H1 (cell line): ENCODE data around the gene DAPK1. TPM values are rescaled to one million over a fixed set of nuclear protein-coding genes. Genes with fewer than 3 reads are reported as not detected.

Source experiments
- CTCF ChIA-PET: fragments of 300-600 bp; sonication (Branson Sonifier 250); formaldehyde crosslinking; loops from one replicate; lab custom pipeline; 2021; ENCODE audit not compliant: partially characterized antibody; lab: Charles Lee
- POLR2A ChIA-PET: fragments of 300-600 bp; sonication (Branson Sonifier 250); formaldehyde crosslinking; loops from one replicate; lab custom pipeline; 2021; ENCODE audit warnings: inconsistent platforms; ENCODE audit not compliant: partially characterized antibody; lab: Charles Lee
- DNase-seq, 2 experiments: peaks; one replicate each; pipeline versions ENCODE4 v3.0.0 to v3.0.0-alpha.2; 2010 to 2022; ENCODE audit warnings: low spot score in 2 of 2, low read depth in 1 of 2, mixed read lengths in 1 of 2
- FAIRE-seq: peaks from 2 replicates; lab custom pipeline; 2011; peaks lifted over from hg19 to GRCh38; lab: Jason Lieb, UNC
- H2AFZ ChIP-seq: 2 replicates; pipeline ENCODE4 v1.8.1; 2012; ENCODE audit warnings: low read length, inconsistent platforms
- H2AK5ac ChIP-seq: 2 replicates; pipeline ENCODE4 v1.6.1; 2013; ENCODE audit warnings: low read depth, low read length
- H2BK120ac ChIP-seq: replicated peaks from 2 replicates; pipeline ENCODE3; 2013; ENCODE audit warnings: low read depth, low read length, inconsistent platforms
- H2BK12ac ChIP-seq: 2 replicates; pipeline ENCODE4 v1.6.1; 2013; ENCODE audit warnings: low read depth, low read length
- H2BK15ac ChIP-seq: 2 replicates; pipeline ENCODE4 v1.6.1; 2013; ENCODE audit warnings: low read length
- H2BK20ac ChIP-seq: 2 replicates; pipeline ENCODE4 v1.6.1; 2013; ENCODE audit warnings: low read length
- H2BK5ac ChIP-seq: 2 replicates; pipeline ENCODE4 v1.6.1; 2013; ENCODE audit warnings: low read depth, low read length
- H3K14ac ChIP-seq: 2 replicates; pipeline ENCODE4 v1.6.1; 2013; ENCODE audit warnings: inconsistent platforms; ENCODE audit not compliant: insufficient read length
- H3K18ac ChIP-seq: 2 replicates; pipeline ENCODE4 v1.6.1; 2013; ENCODE audit warnings: low read length; ENCODE audit errors: extremely low read depth
- H3K23ac ChIP-seq: 2 replicates; pipeline ENCODE4 v1.6.1; 2013; ENCODE audit warnings: inconsistent platforms; ENCODE audit not compliant: insufficient read length
- H3K23me2 ChIP-seq: 2 replicates; pipeline ENCODE4 v1.6.1; 2013; ENCODE audit warnings: low read depth, low read length
- H3K27ac ChIP-seq: 2 replicates; pipeline ENCODE4 v1.6.1; 2011; ENCODE audit warnings: low read depth, low read length, inconsistent platforms
- H3K27me3 ChIP-seq, 4 experiments: replicated peaks in 1 of 4; 1 replicate in 1 of 4; 2 replicates in 3 of 4; pipeline versions ENCODE4 v1.6.1 to v1.8.1; 2011 to 2013; ENCODE audit warnings: low read length in 3 of 4, mild to moderate bottlenecking in 3 of 4, inconsistent platforms in 2 of 4, mixed read lengths in 2 of 4, moderate library complexity in 1 of 4; ENCODE audit not compliant: control insufficient read depth in 3 of 4, insufficient read depth in 3 of 4; ENCODE audit errors: extremely low read depth in 1 of 4
- H3K36me3 ChIP-seq, 4 experiments: 2 replicates each; pipeline versions ENCODE4 v1.6.1 to v1.8.1; 2011 to 2013; ENCODE audit warnings: mild to moderate bottlenecking in 4 of 4, low read length in 3 of 4, moderate library complexity in 2 of 4, control low read depth in 1 of 4, inconsistent platforms in 1 of 4; ENCODE audit not compliant: insufficient read depth in 4 of 4, control insufficient read depth in 2 of 4
- H3K4ac ChIP-seq: replicated peaks from 2 replicates; pipeline ENCODE3; 2013; ENCODE audit warnings: low read length, low read depth, mixed read lengths, inconsistent platforms; ENCODE audit not compliant: insufficient read length
- H3K4me1 ChIP-seq, 4 experiments: replicated peaks in 1 of 4; 1 replicate in 1 of 4; 2 replicates in 3 of 4; pipeline versions ENCODE4 v1.6.1 to v1.8.1; 2011 to 2013; ENCODE audit warnings: low read length in 3 of 4, inconsistent platforms in 2 of 4, mixed read lengths in 1 of 4; ENCODE audit not compliant: insufficient read depth in 4 of 4, control insufficient read depth in 3 of 4
- H3K4me2 ChIP-seq, 2 experiments: 2 replicates each; pipeline versions ENCODE4 v1.6.1 to v1.8.1; 2011 to 2013; ENCODE audit warnings: low read depth in 2 of 2, low read length in 2 of 2, control low read depth in 1 of 2, inconsistent platforms in 1 of 2, mild to moderate bottlenecking in 1 of 2; ENCODE audit not compliant: insufficient read depth in 1 of 2
- H3K4me3 ChIP-seq, 4 experiments: fragments of 200-600, 300-600 bp in 1 of 4; sonication (generic), shearing (Covaris generic), sonication (Bioruptor Twin) in 1 of 4; 2 replicates each; pipeline versions ENCODE4 v1.5.1 to v1.8.1; 2011 to 2016; ENCODE audit warnings: low read length in 4 of 4, low read depth in 3 of 4, control low read depth in 2 of 4, inconsistent platforms in 2 of 4, mild to moderate bottlenecking in 2 of 4, mixed read lengths in 1 of 4, moderate library complexity in 1 of 4; ENCODE audit not compliant: insufficient read depth in 2 of 4; ENCODE audit errors: extremely low read depth in 1 of 4
- H3K56ac ChIP-seq: replicated peaks from 2 replicates; pipeline ENCODE3; 2013; ENCODE audit warnings: low read depth, mild to moderate bottlenecking, mixed read lengths, low read length, inconsistent platforms; ENCODE audit not compliant: insufficient read length
- H3K79me1 ChIP-seq: 2 replicates; pipeline ENCODE4 v1.6.1; 2013; ENCODE audit warnings: low read depth, low read length, control low read depth
- H3K79me2 ChIP-seq, 2 experiments: 2 replicates each; pipeline versions ENCODE4 v1.6.1 to v1.8.1; 2012 to 2013; ENCODE audit warnings: low read length in 2 of 2, mild to moderate bottlenecking in 2 of 2, inconsistent platforms in 1 of 2; ENCODE audit not compliant: insufficient read depth in 2 of 2, control insufficient read depth in 1 of 2
- H3K9ac ChIP-seq, 4 experiments: replicated peaks in 1 of 4; 1 replicate in 1 of 4; 2 replicates in 3 of 4; pipeline versions ENCODE4 v1.6.1 to v1.8.1; 2011 to 2013; ENCODE audit warnings: low read depth in 3 of 4, low read length in 3 of 4, control low read depth in 2 of 4, mild to moderate bottlenecking in 2 of 4, moderate library complexity in 2 of 4, inconsistent platforms in 1 of 4; ENCODE audit errors: extremely low read depth in 1 of 4
- H3K9me3 ChIP-seq, 2 experiments: 2 replicates each; pipeline versions ENCODE4 v1.6.1 to v1.8.1; 2012 to 2013; ENCODE audit warnings: mild to moderate bottlenecking in 2 of 2, moderate library complexity in 2 of 2, control low read depth in 1 of 2, inconsistent platforms in 1 of 2, low read depth in 1 of 2, low read length in 1 of 2, mixed read lengths in 1 of 2; ENCODE audit not compliant: insufficient read depth in 2 of 2
- H4K20me1 ChIP-seq, 2 experiments: replicated peaks in 1 of 2; 2 replicates each; pipeline versions ENCODE3 to v1.8.1; 2011 to 2013; ENCODE audit warnings: inconsistent platforms in 2 of 2, low read length in 2 of 2, mild to moderate bottlenecking in 1 of 2; ENCODE audit not compliant: insufficient read depth in 2 of 2, control insufficient read depth in 1 of 2
- H4K5ac ChIP-seq: 2 replicates; pipeline ENCODE4 v1.6.1; 2013; ENCODE audit warnings: low read length, low read depth, mixed read lengths, inconsistent platforms; ENCODE audit not compliant: insufficient read length
- H4K8ac ChIP-seq: 2 replicates; pipeline ENCODE4 v1.8.0; 2013; ENCODE audit warnings: mild to moderate bottlenecking, moderate library complexity, low read length, inconsistent platforms; ENCODE audit not compliant: insufficient read depth; ENCODE audit errors: extremely low read depth
- H4K91ac ChIP-seq: replicated peaks from 2 replicates; pipeline ENCODE3; 2013; ENCODE audit warnings: low read length, mixed read lengths, inconsistent platforms; ENCODE audit not compliant: insufficient read length
- ATF3 ChIP-seq: IDR thresholded peaks from 2 replicates; pipeline ENCODE4 v1.6.1; 2011; ENCODE audit warnings: low read depth, mild to moderate bottlenecking, low read length; ENCODE audit not compliant: insufficient read depth
- BACH1 ChIP-seq: IDR thresholded peaks from 2 replicates; pipeline ENCODE4 v1.6.1; 2012; ENCODE audit warnings: low read length, improper control_type of control experiment
- CTCF ChIP-seq, 3 experiments: IDR thresholded peaks; 1 replicate in 2 of 3; 2 replicates in 1 of 3; pipeline versions ENCODE4 v1.5.1 to v1.6.1; 2011; ENCODE audit warnings: low read length in 3 of 3, mild to moderate bottlenecking in 3 of 3, inconsistent platforms in 2 of 3, low read depth in 1 of 3, moderate library complexity in 1 of 3; ENCODE audit not compliant: insufficient read depth in 1 of 3; ENCODE audit errors: control extremely low read depth in 1 of 3
- E2F6 ChIP-seq: IDR thresholded peaks from 2 replicates; pipeline ENCODE4 v1.6.1; 2012; ENCODE audit warnings: inconsistent platforms
- RAD21 ChIP-seq, 2 experiments: IDR thresholded peaks in 1 of 2; conservative IDR thresholded peaks in 1 of 2; 2 replicates each; pipeline ENCODE4 v1.6.1; 2011; ENCODE audit warnings: low read depth in 2 of 2, low read length in 2 of 2, improper control_type of control experiment in 1 of 2, inconsistent platforms in 1 of 2, mild to moderate bottlenecking in 1 of 2, moderate library complexity in 1 of 2
- RNF2 ChIP-seq: fragments of 200-900, 300-1000 bp; sonication (generic); IDR thresholded peaks from 2 replicates; pipeline ENCODE4 v1.7.1; 2016; ENCODE audit warnings: borderline replicate concordance, low read depth, mild to moderate bottlenecking, antibody characterized with exemption, low read length; ENCODE audit not compliant: poor library complexity, severe bottlenecking; ENCODE audit errors: missing control alignments
- SAP30 ChIP-seq: fragments of 300-600 bp; sonication (generic); IDR thresholded peaks from 2 replicates; pipeline ENCODE4 v1.7.1; 2012; ENCODE audit warnings: low read length, moderate library complexity, mild to moderate bottlenecking, inconsistent platforms; ENCODE audit not compliant: insufficient read depth, insufficient replicate concordance
- SUZ12 ChIP-seq: fragments of 200-600 bp; sonication (generic); IDR thresholded peaks from 2 replicates; pipeline ENCODE4 v1.6.1; 2012; ENCODE audit warnings: mild to moderate bottlenecking, inconsistent platforms, low read length, moderate library complexity, mixed read lengths
- WGBS, 2 experiments: shearing (Covaris generic) in 1 of 2; methylation state at CpG; one replicate each; pipeline versions ENCODE4 v1.1.6 to v1.1.7; 2013 to 2015; ENCODE audit warnings: low lambda C conversion rate in 2 of 2, mixed read lengths in 2 of 2, inconsistent platforms in 1 of 2, low coverage in 1 of 2, missing lambda C conversion rate in 1 of 2; ENCODE audit not compliant: insufficient replicate concordance in 2 of 2, insufficient coverage in 1 of 2, insufficient read length in 1 of 2; ENCODE audit errors: extremely low coverage in 1 of 2, missing lambda C conversion rate in 1 of 2; 5-methylcytosine and 5-hydroxymethylcytosine counted together
- polyA plus RNA-seq, 7 experiments: library from polyadenylated mRNA; depleted of rRNA in 3 of 7; stranded (reverse) in 5 of 7; unstranded in 2 of 7; fragments of >200 nt in 5 of 7; fragments of 200-250 nt in 2 of 7; gene quantifications; 1 replicate in 5 of 7; 2 replicates in 1 of 7; 4 replicates in 1 of 7; pipeline versions ENCODE4 v1.2.1 to v1.2.3, GENCODE V29; 2011 to 2013; ENCODE audit warnings: missing spikeins in 2 of 7, mixed read lengths in 2 of 7
- total RNA-seq: library from RNA; stranded (reverse); fragmentation: NEBNext Ultra II Directional; extraction: Animal tissue kit (Norgen Biotek cat#: 25700); gene quantifications from 2 replicates; pipeline ENCODE4 v1.2.1, GENCODE V29; 2021

Gene DAPK1
- total and polyA plus RNA-seq, 2 of the 8 experiments (the other 6 are each of a cell fraction or from before 2014, with no cell fraction given), result 62.4 to 131 TPM

GRCh38 chr9:87682085-87682484 lies 184.4 kb downstream of the DAPK1 start:
- peaks cover 4 to 6% of the 10 kb centered on the region in 2 experiments for H4K20me1 ChIP-seq
- H4K8ac ChIP-seq, result no peak overlapping the region
- ChIA-PET POLR2A (no interaction called here), CTCF (interaction anchor here (0.9 to 6.5 kb wide), 4 partner anchors 14 to 130 kb away, joined by 3 to 88 read pairs (median 32); no protein-coding TSS in a partner anchor)
- no peak overlapping the region for H4K5ac ChIP-seq
- H2BK15ac ChIP-seq, result no peak overlapping the region
- H3K4me3 ChIP-seq, result no peak overlapping the region
- no peak overlapping the region for H2AFZ ChIP-seq
- H3K27me3 ChIP-seq, result no peaks in the 10 kb centered on the region
- H3K79me1 ChIP-seq, result no peaks in the 10 kb centered on the region; the same call in 1 of the 2 replicates
- FAIRE-seq (no peak), DNase-seq (peak in 1 of 2 experiments; percentile 17)
- no peak overlapping the region for H3K18ac ChIP-seq
- no peak overlapping the region for H2BK20ac ChIP-seq
- no peak overlapping the region for H4K91ac ChIP-seq
- peaks cover 5 to 35% (median 21%) of the 10 kb centered on the region in 4 experiments; a peak in 7 of 8 replicates for H3K36me3 ChIP-seq
- no peak overlapping the region for H3K9ac ChIP-seq
- no peak overlapping the region for H2BK5ac ChIP-seq
- H3K27ac ChIP-seq, result no peak overlapping the region
- no peak overlapping the region for H3K14ac ChIP-seq
- no peak overlapping the region for H2AK5ac ChIP-seq
- H3K23me2 ChIP-seq, result no peaks in the 10 kb centered on the region
- H3K79me2 ChIP-seq, result no peaks in the 10 kb centered on the region
- no peak overlapping the region for H2BK120ac ChIP-seq
- H2BK12ac ChIP-seq, result no peak overlapping the region
- 92% methylated on average over 4 of the region's 4 CpGs; no CpG with 5 or more reads in 1 of the 2 experiments for WGBS, 2 experiments
- H3K56ac ChIP-seq, result no peak overlapping the region
- no peak overlapping the region for H3K23ac ChIP-seq
- no peak overlapping the region for H3K4me2 ChIP-seq
- H3K9me3 ChIP-seq, result no peaks in the 10 kb centered on the region
- no peaks in the 10 kb centered on the region; a peak in 2 of 7 replicates for H3K4me1 ChIP-seq
- no peak overlapping the region for H3K4ac ChIP-seq
- no peak for TF ChIP-seq CTCF (IDR thresholded peaks at IDR 0.05; ENCODE audit: control extremely low read depth in 1 of 3, insufficient read depth in 1 of 3, low read depth in 1 of 3, low read length in 3 of 3)
- TF ChIP-seq SAP30, result no peak
- no peak for TF ChIP-seq BACH1
- TF ChIP-seq ATF3, result no peak
- no peak for TF ChIP-seq RAD21 (IDR thresholded peaks at IDR 0.05 in 1 of 2, conservative IDR thresholded peaks at IDR 0.05 in 1 of 2; ENCODE audit: low read depth in 2 of 2, low read length in 2 of 2)
- TF ChIP-seq SUZ12, result no peak
- no peak for TF ChIP-seq RNF2
- no peak for TF ChIP-seq E2F6
